Measurements from ENCODE around the gene FAM110A. TPM values are rescaled to one million over a fixed set of nuclear protein-coding genes. Genes with fewer than 3 reads are reported as not detected.
A peak's percentile ranks its signal among the peaks of the same experiment; 100 is the strongest.

FAM110A gene
- total and polyA plus RNA-seq, 2 of the 8 experiments (the other 6 are each of a cell fraction or from before 2014, with no cell fraction given), result 10.1 to 10.9 TPM

- Histone ChIP-seq H2BK20ac (ENCODE audit: low read length) (no peak overlapping the region), H2BK120ac (replicated peaks; ENCODE audit: low read depth, low read length) (no peak overlapping the region), H3K9ac (replicated peaks in 1 of 4; ENCODE audit: extremely low read depth in 1 of 4, low read depth in 3 of 4, low read length in 3 of 4) (no peak overlapping the region), H3K9me3 (ENCODE audit: insufficient read depth in 2 of 2, low read depth in 1 of 2, low read length in 1 of 2) (no peaks in the 10 kb centered on the region), H3K4me1 (replicated peaks in 1 of 4; ENCODE audit: control insufficient read depth in 3 of 4, insufficient read depth in 4 of 4, low read length in 3 of 4) (peaks cover 0 to 6% (median 0%) of the 10 kb centered on the region in 4 experiments; a peak in 3 of 7 replicates), H3K56ac (replicated peaks; ENCODE audit: insufficient read length, low read depth, low read length) (no peak overlapping the region), H4K20me1 (replicated peaks in 1 of 2; ENCODE audit: control insufficient read depth in 1 of 2, insufficient read depth in 2 of 2, low read length in 2 of 2) (no peaks in the 10 kb centered on the region), H3K79me2 (ENCODE audit: control insufficient read depth in 1 of 2, insufficient read depth in 2 of 2, low read length in 2 of 2) (no peaks in the 10 kb centered on the region), H3K36me3 (ENCODE audit: control insufficient read depth in 2 of 4, insufficient read depth in 4 of 4, low read length in 3 of 4) (no peaks in the 10 kb centered on the region), H3K14ac (ENCODE audit: insufficient read length) (no peak overlapping the region), H3K4me2 (ENCODE audit: insufficient read depth in 1 of 2, low read depth in 2 of 2, low read length in 2 of 2) (no peak overlapping the region), H2AK5ac (ENCODE audit: low read depth, low read length) (no peak overlapping the region), H3K27ac (ENCODE audit: low read depth, low read length) (no peak overlapping the region), H3K79me1 (ENCODE audit: low read depth, low read length) (no peaks in the 10 kb centered on the region), H4K91ac (replicated peaks; ENCODE audit: insufficient read length, low read length) (no peak overlapping the region), H3K4ac (replicated peaks; ENCODE audit: insufficient read length, low read depth, low read length) (no peak overlapping the region), H2BK12ac (ENCODE audit: low read depth, low read length) (0 out of 2 replicates have a peak overlapping the region, but pooled peaks have one; percentile 27), H3K27me3 (replicated peaks in 1 of 4; ENCODE audit: control insufficient read depth in 3 of 4, extremely low read depth in 1 of 4, insufficient read depth in 3 of 4, low read length in 3 of 4) (peaks cover 0 to 5% (median 3%) of the 10 kb centered on the region in 4 experiments; a peak in 6 of 7 replicates), H3K23me2 (ENCODE audit: low read depth, low read length) (no peaks in the 10 kb centered on the region), H3K4me3 (ENCODE audit: extremely low read depth in 1 of 4, insufficient read depth in 2 of 4, low read depth in 3 of 4, low read length in 4 of 4) (no peak overlapping the region), H3K18ac (ENCODE audit: extremely low read depth, low read length) (no peak overlapping the region), H3K23ac (ENCODE audit: insufficient read length) (no peak overlapping the region), H2AFZ (ENCODE audit: low read length) (no peak overlapping the region), H4K5ac (ENCODE audit: insufficient read length, low read depth, low read length) (no peak overlapping the region), H4K8ac (ENCODE audit: extremely low read depth, insufficient read depth, low read length) (no peak overlapping the region), H2BK15ac (ENCODE audit: low read length) (no peak overlapping the region), H2BK5ac (ENCODE audit: low read depth, low read length) (no peak overlapping the region)
- DNase-seq (ENCODE audit: low read depth in 1 of 2, low spot score in 2 of 2) (no peak), FAIRE-seq (no peak)
- WGBS, 2 experiments (ENCODE audit: extremely low coverage in 1 of 2, insufficient coverage in 1 of 2, insufficient read length in 1 of 2, insufficient replicate concordance in 2 of 2, low coverage in 1 of 2, low lambda C conversion rate in 2 of 2, missing lambda C conversion rate in 1 of 2), result 97% methylated on average over 2 of the region's 2 CpGs; no CpG with 5 or more reads in 1 of the 2 experiments
- POLR2A ChIA-PET (ENCODE audit: partially characterized antibody), result interaction anchor here (0.8 kb wide), 1 partner anchor 14 kb away, joined by 3 read pairs; no protein-coding TSS in a partner anchor
- CTCF ChIA-PET (ENCODE audit: partially characterized antibody), result interaction anchor here (0.9 to 14.5 kb wide), 13 partner anchors 9 to 73 kb away, joined by 3 to 191 read pairs (median 5); partner anchors contain the start of gene ANGPT4
- no peak for TF ChIP-seq RBBP5 (IDR thresholded peaks at IDR 0.05; ENCODE audit: borderline replicate concordance, low read depth, low read length)
- no peak for TF ChIP-seq KDM4A (IDR thresholded peaks at IDR 0.05; ENCODE audit: low read depth, low read length, severe bottlenecking)
- TF ChIP-seq SAP30 (IDR thresholded peaks at IDR 0.05; ENCODE audit: insufficient read depth, insufficient replicate concordance, low read length), result no peak
- TF ChIP-seq BCL11A (IDR thresholded peaks at IDR 0.05; ENCODE audit: low read depth in 2 of 2, low read length in 2 of 2), result no peak
- no peak for TF ChIP-seq ASH2L (IDR thresholded peaks at IDR 0.05; ENCODE audit: low read length)
- no peak for TF ChIP-seq MAFK (IDR thresholded peaks at IDR 0.05; ENCODE audit: low read depth, low read length)
- no peak for TF ChIP-seq TEAD4 (IDR thresholded peaks at IDR 0.05; ENCODE audit: low read depth, low read length)
- TF ChIP-seq SIN3A (conservative IDR thresholded peaks at IDR 0.05 in 1 of 2, IDR thresholded peaks at IDR 0.05 in 1 of 2; ENCODE audit: low read depth in 1 of 2, low read length in 2 of 2), result no peak
- TF ChIP-seq CTCF (IDR thresholded peaks at IDR 0.05; ENCODE audit: control extremely low read depth in 1 of 3, insufficient read depth in 1 of 3, low read depth in 1 of 3, low read length in 3 of 3), result no peak
- TF ChIP-seq CHD2 (IDR thresholded peaks at IDR 0.05; ENCODE audit: low read length), result no peak
- no peak for TF ChIP-seq JUND (IDR thresholded peaks at IDR 0.05; ENCODE audit: low read length)
Observed at GRCh38 chr20:888057-888456, 54.5 kb downstream of the FAM110A start.
